ENCODE measurements around the gene MERTK. TPM values are rescaled to one million over a fixed set of nuclear protein-coding genes. Genes with fewer than 3 reads are reported as not detected.
A peak's percentile ranks its signal among the peaks of the same experiment; 100 is the strongest.

Gene MERTK
- total RNA-seq, 4 donors from 2014 or later: 29.4 to 63.0 (median 48.6) TPM

DNA sequence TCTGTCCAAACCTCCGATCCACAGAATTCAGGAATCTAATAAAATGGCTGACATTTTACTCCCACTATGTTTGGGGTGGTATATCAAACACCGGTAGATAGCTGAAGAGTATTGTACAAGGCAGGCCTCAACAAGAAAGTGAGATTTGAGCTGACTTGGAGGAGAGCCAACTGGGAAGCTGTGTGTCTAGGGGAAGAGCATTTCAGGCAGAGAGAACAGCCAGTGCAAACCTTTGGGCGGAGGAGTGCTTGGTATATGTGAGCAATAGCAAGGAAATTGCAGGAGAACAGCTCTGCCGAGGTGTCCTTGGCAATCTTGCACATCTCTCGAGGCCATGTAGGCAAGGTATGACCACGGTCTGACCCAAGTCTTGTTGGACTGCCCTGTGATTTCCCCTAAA is 1.8 kb upstream of the MERTK start:
- TF ChIP-seq, protein P1, sequence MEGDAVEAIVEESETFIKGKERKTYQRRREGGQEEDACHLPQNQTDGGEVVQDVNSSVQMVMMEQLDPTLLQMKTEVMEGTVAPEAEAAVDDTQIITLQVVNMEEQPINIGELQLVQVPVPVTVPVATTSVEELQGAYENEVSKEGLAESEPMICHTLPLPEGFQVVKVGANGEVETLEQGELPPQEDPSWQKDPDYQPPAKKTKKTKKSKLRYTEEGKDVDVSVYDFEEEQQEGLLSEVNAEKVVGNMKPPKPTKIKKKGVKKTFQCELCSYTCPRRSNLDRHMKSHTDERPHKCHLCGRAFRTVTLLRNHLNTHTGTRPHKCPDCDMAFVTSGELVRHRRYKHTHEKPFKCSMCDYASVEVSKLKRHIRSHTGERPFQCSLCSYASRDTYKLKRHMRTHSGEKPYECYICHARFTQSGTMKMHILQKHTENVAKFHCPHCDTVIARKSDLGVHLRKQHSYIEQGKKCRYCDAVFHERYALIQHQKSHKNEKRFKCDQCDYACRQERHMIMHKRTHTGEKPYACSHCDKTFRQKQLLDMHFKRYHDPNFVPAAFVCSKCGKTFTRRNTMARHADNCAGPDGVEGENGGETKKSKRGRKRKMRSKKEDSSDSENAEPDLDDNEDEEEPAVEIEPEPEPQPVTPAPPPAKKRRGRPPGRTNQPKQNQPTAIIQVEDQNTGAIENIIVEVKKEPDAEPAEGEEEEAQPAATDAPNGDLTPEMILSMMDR (IDR thresholded peaks at IDR 0.05): no peak
- ATAC-seq (ENCODE audit: low FRiP score): no peak
- DNase-seq (ENCODE audit: low spot score): no peak

DNA sequence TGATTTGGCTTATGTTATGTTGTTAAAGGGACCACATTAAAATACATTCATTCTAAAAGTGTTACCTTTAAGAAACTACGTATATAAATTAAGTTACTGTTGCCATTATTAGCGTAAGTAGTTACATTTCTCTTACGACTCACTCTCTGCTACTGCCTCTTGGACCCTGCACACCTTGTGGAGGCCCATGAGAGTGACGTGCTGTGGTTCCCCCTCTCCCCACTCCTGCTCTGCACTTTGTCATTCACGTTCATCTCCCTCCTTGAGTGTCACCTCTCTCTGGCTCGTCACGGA is 830 bp upstream of the MERTK start:
- ATAC-seq (ENCODE audit: low FRiP score) (peak; percentile 2), DNase-seq (ENCODE audit: low spot score) (no peak)
- TF ChIP-seq, protein P1 (IDR thresholded peaks at IDR 0.05): no peak

DNA sequence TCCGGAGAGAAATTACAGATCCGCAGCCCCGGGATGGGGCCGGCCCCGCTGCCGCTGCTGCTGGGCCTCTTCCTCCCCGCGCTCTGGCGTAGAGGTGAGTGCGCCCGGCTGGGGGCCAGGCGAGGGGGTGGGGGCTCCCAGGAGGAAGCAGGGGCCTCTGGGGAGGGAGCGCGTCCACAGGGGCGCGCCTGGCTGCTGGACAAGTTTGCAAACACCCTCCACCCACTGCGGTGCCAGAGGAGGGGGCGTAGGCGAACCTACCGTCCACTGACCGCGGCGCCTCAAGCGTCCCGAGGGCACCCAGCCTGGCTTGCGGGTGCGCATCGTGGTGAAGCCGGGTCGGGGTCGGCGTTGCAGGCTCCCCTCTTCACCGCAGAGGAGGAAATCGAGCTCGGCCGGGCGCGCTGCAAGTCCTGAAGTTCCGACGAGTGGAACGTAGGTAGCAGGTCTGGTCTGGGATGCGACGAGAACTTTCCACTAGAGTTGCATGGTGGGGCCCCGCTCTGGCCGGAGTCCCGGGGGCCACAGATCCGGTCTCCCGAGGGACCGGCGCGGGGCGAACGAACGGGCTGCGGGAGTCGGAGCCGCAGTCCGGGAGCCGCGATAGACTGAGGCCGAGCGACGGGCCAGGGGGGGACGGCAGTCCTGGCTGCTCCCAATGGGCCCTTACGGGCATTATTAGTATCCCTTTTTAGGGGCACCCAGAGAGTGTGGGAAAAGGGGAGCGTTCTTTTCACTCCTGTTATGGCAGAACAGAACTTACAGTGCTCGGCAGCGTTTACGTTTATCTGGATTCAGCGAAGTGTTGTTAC is 502 bp downstream of the MERTK start:
- peak; percentile 34 for ATAC-seq (ENCODE audit: low FRiP score)
- DNase-seq (ENCODE audit: low spot score): peak; percentile 41
- TF ChIP-seq, protein P1 (IDR thresholded peaks at IDR 0.05): no peak

DNA sequence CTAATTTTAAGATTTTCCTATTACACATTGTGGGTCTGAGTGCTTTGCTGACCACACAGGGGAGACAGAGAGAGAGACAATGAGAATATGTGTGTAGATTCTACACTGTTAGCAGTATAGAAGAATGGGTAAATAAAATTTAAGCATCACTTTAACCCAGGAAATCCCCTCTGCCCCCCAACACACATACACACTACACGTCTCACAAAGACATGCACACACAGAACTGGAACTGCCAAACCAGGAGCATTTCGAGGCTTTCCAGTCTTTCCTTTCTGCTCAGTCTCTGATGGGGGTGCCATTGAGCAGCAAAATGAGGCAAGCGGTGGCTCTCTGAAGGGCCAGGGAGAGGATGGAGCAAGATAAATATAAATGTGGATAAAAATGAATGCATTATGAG is 2.5 kb downstream of the MERTK start:
- no peak for ATAC-seq (ENCODE audit: low FRiP score)
- DNase-seq (ENCODE audit: low spot score): no peak
- TF ChIP-seq, protein P1 (IDR thresholded peaks at IDR 0.05): no peak

DNA sequence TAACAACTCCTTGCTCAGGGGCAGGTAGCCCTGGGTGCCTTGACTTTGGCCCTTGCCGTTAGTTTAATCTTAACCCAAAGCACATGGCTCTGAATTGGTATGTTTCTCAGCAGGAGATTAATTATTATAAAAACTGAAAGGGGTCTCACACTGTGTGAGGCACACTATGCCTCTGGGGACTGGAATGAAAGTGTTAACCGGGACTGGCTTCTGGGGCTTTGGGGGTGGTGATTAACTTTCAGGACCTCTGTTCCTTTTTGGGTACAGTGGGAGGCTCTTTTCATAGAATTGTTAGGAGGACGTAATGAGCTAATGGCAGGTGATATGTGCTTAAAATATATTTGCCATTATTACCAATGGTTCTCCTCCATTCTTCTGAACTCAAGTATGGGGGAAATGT is 5.1 kb downstream of the MERTK start:
- ATAC-seq (ENCODE audit: low FRiP score) (no peak), DNase-seq (ENCODE audit: low spot score) (no peak)
- TF ChIP-seq, protein P1 (IDR thresholded peaks at IDR 0.05): no peak

DNA sequence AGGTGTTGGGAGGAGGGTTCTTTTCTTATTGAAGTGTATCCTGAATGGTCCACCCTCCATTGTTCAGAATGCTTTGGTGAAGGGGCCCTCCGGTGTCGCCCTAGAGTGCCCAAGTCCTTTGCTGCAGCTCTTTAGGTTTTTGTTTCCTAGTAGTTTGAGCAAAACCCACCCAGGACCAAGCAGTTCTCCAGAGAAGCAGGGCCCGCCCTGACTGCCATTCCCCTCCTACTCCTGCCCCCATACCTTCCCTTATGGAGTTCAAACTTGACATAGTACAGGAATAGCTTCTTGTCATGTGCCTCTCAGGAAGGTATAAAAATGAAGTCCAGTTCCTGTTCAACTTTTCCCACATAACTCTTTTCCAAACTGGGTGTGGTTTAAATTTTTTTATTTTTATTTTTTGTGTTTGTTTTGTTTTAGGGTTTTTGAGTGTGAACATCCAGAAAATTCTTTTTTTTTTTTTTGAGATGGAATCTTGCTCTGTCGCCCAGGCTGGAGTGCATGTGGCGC is 5.6 kb downstream of the MERTK start:
- ATAC-seq (ENCODE audit: low FRiP score): no peak
- no peak for DNase-seq (ENCODE audit: low spot score)
- TF ChIP-seq, protein P1 (IDR thresholded peaks at IDR 0.05): no peak
